Fibroblast of lung (primary cell): ENCODE results near the gene PLGLB2.
"Not testable (repeated sequence)": the region's sequence is repeated elsewhere in the genome, so short reads cannot be mapped to it uniquely, and the experiment has no call there.

Source experiments
- CTCF ChIP-seq, 2 donors: IDR thresholded peaks in 1 of 2; conservative IDR thresholded peaks in 1 of 2; 1 replicate in 1 of 2; 2 replicates in 1 of 2; pipeline ENCODE4 v1.5.1; 2011 to 2012; ENCODE audit warnings: low read length in 2 of 2, control low read depth in 1 of 2, inconsistent platforms in 1 of 2, low read depth in 1 of 2, mild to moderate bottlenecking in 1 of 2
- EZH2 ChIP-seq: IDR thresholded peaks from 2 replicates; pipeline ENCODE4 v1.5.1; 2012; ENCODE audit warnings: low read length, control low read depth, mild to moderate bottlenecking; ENCODE audit errors: missing control alignments

- TF ChIP-seq EZH2; CTCF (conservative IDR thresholded peaks at IDR 0.05 in 1 of 2, IDR thresholded peaks at IDR 0.05 in 1 of 2; ENCODE audit: low read depth in 1 of 2, low read length in 2 of 2): not testable (repeated sequence)
Observed at GRCh38 chr2:87754759-87755158, 6.9 kb downstream of the PLGLB2 start.
